HG03103 (cell line): ENCODE measurements around the gene NRXN3.
A peak's percentile ranks its signal among the peaks of the same experiment; 100 is the strongest.

Experiments
- ATAC-seq: cut with Tn5 transposase; IDR thresholded peaks from one replicate; pipeline ENCODE4 v1.9.1; 2021; ENCODE audit warnings: low read depth; ENCODE audit not compliant: unreplicated experiment

Gene NRXN3

GRCh38 chr14:78172428-78172827, 2.3 kb downstream of the NRXN3 start:
- ATAC-seq = no peak

- ATAC-seq = no peak
Measured at GRCh38 chr14:78173346-78174035, 3.3 kb downstream of the NRXN3 start.

GRCh38 chr14:78175412-78175811, 5.2 kb downstream of the NRXN3 start:
- no peak for ATAC-seq

GRCh38 chr14:78178071-78178470, 7.9 kb downstream of the NRXN3 start:
- no peak for ATAC-seq

- ATAC-seq = no peak
Measured at GRCh38 chr14:78178971-78179370, 8.8 kb downstream of the NRXN3 start.

- ATAC-seq = no peak
Measured at GRCh38 chr14:78181270-78181669, 11.1 kb downstream of the NRXN3 start.

GRCh38 chr14:78182722-78183121, 12.5 kb downstream of the NRXN3 start:
- no peak for ATAC-seq

GRCh38 chr14:78184157-78184556, 14.0 kb downstream of the NRXN3 start:
- ATAC-seq = no peak

GRCh38 chr14:78186277-78186676, 16.1 kb downstream of the NRXN3 start:
- ATAC-seq = no peak

- no peak for ATAC-seq
Measured at GRCh38 chr14:78188882-78189281, 18.7 kb downstream of the NRXN3 start.

GRCh38 chr14:78195431-78195830, 25.3 kb downstream of the NRXN3 start:
- ATAC-seq = no peak

- ATAC-seq = no peak
Measured at GRCh38 chr14:78196323-78196722, 26.1 kb downstream of the NRXN3 start.

GRCh38 chr14:78197051-78197450, 26.9 kb downstream of the NRXN3 start:
- ATAC-seq = no peak

GRCh38 chr14:78202163-78202562, 32.0 kb downstream of the NRXN3 start:
- peak; percentile 49 for ATAC-seq

GRCh38 chr14:78202976-78203375, 32.8 kb downstream of the NRXN3 start:
- ATAC-seq = no peak

- no peak for ATAC-seq
Measured at GRCh38 chr14:78207414-78207813, 37.2 kb downstream of the NRXN3 start.

- no peak for ATAC-seq
Measured at GRCh38 chr14:78220273-78220672, 50.1 kb downstream of the NRXN3 start.

- no peak for ATAC-seq
Measured at GRCh38 chr14:78222746-78223145, 52.6 kb downstream of the NRXN3 start.

- ATAC-seq = no peak
Measured at GRCh38 chr14:78227248-78228077, 57.3 kb downstream of the NRXN3 start.

GRCh38 chr14:78228702-78229327, 58.6 kb downstream of the NRXN3 start:
- ATAC-seq = no peak

GRCh38 chr14:78232231-78233000, 62.2 kb downstream of the NRXN3 start:
- ATAC-seq = no peak
